GM12873 (cell line): ENCODE results near the gene PLCB4.

Experiments used
- TF ChIP-seq, protein P1 (sequence below): IDR thresholded peaks from 2 replicates; pipeline ENCODE4 v1.5.1; 2012; ENCODE audit warnings: low read depth, mild to moderate bottlenecking, moderate library complexity, low read length, control low read depth; ENCODE audit not compliant: insufficient read depth; ENCODE audit errors: missing control alignments

PLCB4 gene

DNA sequence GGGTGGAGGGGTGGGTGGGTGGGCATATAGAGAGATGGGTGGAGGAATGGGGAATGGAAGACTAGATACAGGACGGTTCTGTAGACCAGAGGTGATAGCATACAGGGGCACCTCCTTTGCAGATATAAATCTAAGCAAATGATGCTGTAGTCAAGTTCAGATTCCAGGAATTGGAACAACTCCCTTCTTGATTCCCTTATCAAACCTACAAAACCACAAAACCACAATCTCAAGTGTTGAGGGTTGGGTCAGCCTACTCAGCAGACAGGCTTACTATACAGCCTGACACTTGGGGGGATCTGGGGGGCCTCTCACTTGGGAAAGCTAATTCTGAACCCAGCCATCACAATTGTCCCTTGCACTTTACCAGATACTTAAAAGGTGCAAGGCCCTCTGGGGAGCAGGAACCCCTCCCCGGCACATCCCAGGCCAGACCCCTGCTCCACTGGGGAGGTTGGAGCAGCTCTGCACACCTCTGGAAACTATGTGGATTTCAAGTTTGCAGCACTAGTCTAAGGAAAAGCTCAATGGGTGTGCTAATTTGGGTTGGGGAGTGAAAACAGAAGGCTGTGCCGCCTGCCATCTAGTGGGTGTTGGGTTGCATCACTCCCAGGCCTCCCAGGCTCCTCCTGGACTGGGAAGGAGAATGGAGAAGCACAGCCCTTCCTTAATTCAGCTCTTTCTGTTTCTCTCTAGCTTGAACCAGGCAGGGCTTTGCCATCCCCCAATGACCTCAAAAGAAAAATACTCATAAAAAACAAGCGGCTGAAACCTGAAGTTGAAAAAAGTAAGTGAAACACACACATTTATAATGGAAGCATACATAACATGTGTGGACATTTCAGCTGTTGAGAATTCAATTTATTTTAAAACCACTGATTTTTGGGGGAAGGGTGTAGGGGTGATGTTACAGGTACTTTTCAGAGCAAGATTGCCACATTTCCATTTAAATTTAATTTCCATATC lies 324.3 kb downstream of the PLCB4 start:
- TF ChIP-seq, protein P1, sequence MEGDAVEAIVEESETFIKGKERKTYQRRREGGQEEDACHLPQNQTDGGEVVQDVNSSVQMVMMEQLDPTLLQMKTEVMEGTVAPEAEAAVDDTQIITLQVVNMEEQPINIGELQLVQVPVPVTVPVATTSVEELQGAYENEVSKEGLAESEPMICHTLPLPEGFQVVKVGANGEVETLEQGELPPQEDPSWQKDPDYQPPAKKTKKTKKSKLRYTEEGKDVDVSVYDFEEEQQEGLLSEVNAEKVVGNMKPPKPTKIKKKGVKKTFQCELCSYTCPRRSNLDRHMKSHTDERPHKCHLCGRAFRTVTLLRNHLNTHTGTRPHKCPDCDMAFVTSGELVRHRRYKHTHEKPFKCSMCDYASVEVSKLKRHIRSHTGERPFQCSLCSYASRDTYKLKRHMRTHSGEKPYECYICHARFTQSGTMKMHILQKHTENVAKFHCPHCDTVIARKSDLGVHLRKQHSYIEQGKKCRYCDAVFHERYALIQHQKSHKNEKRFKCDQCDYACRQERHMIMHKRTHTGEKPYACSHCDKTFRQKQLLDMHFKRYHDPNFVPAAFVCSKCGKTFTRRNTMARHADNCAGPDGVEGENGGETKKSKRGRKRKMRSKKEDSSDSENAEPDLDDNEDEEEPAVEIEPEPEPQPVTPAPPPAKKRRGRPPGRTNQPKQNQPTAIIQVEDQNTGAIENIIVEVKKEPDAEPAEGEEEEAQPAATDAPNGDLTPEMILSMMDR = peak; percentile 75

DNA sequence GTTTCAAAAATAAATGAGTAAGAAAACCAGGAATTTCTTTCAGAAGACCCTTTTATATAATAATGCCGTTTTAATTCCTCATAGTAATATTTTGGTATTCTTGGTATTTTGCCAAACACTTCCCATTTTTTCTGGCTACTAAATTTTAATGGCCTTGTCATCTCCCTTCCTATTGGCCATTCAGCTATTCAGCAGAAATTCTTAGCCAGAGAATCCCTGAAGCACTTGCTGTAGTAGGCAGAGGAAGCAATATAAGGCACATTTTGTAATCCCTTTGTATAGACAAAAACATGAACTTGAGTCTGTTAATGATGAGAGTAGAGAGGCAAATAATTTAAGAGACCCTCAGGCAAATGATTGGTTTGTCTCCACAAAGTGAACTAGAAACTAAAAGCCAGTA lies 327.1 kb downstream of the PLCB4 start:
- TF ChIP-seq, protein P1 = no peak

DNA sequence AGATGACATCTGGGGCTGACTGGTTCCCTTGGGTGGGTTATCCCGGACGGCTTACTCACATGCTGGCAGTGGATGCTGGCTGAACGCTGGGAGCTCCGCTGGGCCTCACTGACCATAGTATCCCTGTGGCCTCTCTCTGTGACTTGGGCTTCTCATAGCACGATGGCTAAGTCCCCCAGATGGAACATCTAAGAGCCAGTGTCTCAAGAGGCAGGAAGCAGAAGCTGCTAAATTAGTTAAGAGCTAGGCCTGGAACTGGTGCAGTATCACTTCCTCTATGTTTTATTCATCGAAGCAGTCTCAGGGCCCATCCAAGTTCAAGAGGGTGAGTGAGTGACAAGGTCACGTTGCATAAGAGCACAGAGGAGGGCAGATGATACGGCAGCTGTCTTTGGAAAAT lies 329.0 kb downstream of the PLCB4 start:
- TF ChIP-seq, protein P1 = no peak

DNA sequence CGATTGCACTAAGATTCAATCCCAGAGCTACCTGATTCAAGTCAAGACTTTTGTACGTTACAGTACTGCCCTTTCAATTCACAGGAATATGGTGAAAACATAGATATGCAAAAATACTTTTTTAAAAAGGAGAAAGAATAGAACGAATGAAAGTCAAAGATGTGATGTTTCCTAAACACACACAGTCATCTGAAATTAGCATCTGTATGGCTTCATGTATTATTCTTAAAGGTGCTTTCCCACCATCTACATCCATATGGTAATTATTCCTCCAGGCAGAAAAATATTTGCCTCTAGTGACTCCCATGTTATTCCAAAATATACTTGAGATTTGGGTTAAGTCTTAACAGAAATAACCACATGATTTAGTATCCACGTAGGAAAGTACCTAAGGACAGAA lies 330.0 kb downstream of the PLCB4 start:
- TF ChIP-seq, protein P1 = no peak

DNA sequence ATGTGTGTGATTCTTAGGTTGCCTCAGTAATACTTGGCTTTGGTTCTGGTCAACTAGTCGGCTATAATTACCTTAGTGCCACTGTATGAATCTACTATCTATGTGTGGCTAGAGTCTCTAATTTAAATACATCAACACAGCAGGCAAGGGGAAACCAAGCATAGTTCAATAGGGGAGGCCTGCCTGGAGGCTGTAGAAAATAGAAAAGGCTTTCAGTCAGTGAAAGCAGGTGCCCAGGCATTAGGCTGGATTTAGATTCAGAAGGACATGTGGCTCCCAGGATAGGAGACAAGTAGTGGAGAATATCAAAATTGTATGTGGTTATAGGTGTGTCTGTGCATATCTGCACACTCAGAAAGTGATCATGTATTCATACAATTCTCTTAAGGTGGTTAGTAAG lies 330.4 kb downstream of the PLCB4 start:
- TF ChIP-seq, protein P1 = no peak

DNA sequence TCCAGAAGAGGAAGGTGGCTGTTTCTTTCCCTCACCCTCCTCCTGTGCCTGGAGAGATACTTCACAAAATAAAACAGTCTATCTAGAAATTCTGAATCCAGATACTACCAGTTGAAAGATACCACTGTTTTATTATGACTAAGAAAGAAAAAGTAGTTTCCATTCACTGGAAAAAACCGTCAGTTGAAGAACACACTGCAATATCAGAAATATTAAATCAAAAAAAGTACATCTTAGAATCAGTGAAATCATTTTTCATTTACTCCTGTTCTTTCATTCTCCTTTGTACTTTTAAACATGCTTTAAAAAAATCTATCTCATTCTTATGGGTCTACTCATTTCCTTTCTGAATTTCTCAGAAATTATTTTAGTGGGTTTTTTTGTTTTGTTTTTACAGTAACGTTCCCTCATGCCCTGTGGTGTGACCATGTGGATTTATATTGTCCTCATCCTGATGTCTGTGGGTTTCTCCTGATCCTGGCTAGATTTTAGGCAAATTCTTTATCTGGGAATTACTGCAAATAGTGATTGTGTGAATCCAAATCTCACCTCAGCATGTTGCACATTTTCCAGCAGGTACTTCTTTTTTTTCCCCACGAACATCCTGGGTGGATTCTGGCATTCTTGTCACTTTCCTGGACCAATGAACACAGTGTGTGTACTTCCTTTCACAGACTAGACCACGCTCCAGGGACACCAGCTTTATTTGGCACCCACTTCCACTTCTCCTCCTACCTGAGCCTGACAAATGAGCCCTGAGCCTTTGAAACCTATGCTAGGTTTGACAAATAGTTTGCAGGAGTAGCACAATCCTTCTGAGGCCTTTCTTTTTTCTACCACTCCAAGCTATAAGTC lies 331.5 kb downstream of the PLCB4 start:
- TF ChIP-seq, protein P1 = no peak

DNA sequence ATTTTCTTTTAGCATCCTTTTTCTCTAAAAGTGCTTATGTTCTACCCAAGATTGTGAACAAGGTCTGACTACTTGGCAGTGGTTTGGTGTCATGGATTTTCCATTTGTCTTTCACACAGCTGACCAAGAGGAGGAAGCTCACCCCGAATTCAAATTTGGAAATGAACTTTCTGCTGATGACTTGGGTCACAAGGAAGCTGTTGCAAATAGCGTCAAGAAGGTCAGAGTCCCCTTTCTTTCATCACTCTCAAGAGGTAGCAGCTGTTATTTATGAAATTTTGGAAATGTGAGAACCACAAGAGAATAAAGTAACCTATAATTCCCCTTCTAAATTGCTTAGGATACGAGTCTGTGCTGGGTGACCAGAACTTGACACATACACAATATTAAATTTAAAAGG lies 332.5 kb downstream of the PLCB4 start:
- TF ChIP-seq, protein P1 = no peak
